IMR-90 (cell line): ENCODE data around the gene NOL12.

Experiments
- CEBPB ChIP-seq: IDR thresholded peaks from 2 replicates; pipeline ENCODE4 v1.6.1; 2012; ENCODE audit warnings: low read depth, low read length, improper control_type of control experiment
- CHD1 ChIP-seq: IDR thresholded peaks from 2 replicates; pipeline ENCODE4 v1.6.1; 2012; ENCODE audit warnings: low read depth, low read length, improper control_type of control experiment
- FOS ChIP-seq: fragments of 150-350 bp; IDR thresholded peaks from 2 replicates; pipeline ENCODE4 v1.6.1; 2016; ENCODE audit warnings: low read depth, low read length
- NFE2L2 ChIP-seq: fragments of 150-350 bp; IDR thresholded peaks from 2 replicates; pipeline ENCODE4 v1.6.1; 2016; ENCODE audit warnings: low read depth, mild to moderate bottlenecking, low read length
- POLR2A ChIP-seq: IDR thresholded peaks from 2 replicates; pipeline ENCODE4 v1.6.1; 2012; ENCODE audit warnings: mild to moderate bottlenecking, low read depth, low read length
- RCOR1 ChIP-seq: IDR thresholded peaks from 2 replicates; pipeline ENCODE4 v1.6.1; 2012; ENCODE audit warnings: mild to moderate bottlenecking, low read length, improper control_type of control experiment; ENCODE audit not compliant: insufficient replicate concordance
- SMC3 ChIP-seq: fragments of 150-350 bp; IDR thresholded peaks from 2 replicates; pipeline ENCODE4 v1.6.1; 2016; ENCODE audit warnings: low read depth, mild to moderate bottlenecking, antibody characterized with exemption, low read length, moderate library complexity
- TF ChIP-seq, protein P1 (sequence below): conservative IDR thresholded peaks from 2 replicates; pipeline ENCODE4 v1.5.1; 2012; ENCODE audit warnings: mild to moderate bottlenecking, low read depth, low read length, improper control_type of control experiment
- TF ChIP-seq, protein P2 (sequence below): fragments of 150-350 bp; IDR thresholded peaks from 2 replicates; pipeline ENCODE4 v1.6.1; 2017; ENCODE audit warnings: mild to moderate bottlenecking, antibody characterized with exemption, low read length, low read depth

- no peak for TF ChIP-seq NFE2L2
- TF ChIP-seq, protein P1, sequence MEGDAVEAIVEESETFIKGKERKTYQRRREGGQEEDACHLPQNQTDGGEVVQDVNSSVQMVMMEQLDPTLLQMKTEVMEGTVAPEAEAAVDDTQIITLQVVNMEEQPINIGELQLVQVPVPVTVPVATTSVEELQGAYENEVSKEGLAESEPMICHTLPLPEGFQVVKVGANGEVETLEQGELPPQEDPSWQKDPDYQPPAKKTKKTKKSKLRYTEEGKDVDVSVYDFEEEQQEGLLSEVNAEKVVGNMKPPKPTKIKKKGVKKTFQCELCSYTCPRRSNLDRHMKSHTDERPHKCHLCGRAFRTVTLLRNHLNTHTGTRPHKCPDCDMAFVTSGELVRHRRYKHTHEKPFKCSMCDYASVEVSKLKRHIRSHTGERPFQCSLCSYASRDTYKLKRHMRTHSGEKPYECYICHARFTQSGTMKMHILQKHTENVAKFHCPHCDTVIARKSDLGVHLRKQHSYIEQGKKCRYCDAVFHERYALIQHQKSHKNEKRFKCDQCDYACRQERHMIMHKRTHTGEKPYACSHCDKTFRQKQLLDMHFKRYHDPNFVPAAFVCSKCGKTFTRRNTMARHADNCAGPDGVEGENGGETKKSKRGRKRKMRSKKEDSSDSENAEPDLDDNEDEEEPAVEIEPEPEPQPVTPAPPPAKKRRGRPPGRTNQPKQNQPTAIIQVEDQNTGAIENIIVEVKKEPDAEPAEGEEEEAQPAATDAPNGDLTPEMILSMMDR: no peak
- no peak for TF ChIP-seq POLR2A
- no peak for TF ChIP-seq CHD1
- no peak for TF ChIP-seq CEBPB
- TF ChIP-seq, protein P2, sequence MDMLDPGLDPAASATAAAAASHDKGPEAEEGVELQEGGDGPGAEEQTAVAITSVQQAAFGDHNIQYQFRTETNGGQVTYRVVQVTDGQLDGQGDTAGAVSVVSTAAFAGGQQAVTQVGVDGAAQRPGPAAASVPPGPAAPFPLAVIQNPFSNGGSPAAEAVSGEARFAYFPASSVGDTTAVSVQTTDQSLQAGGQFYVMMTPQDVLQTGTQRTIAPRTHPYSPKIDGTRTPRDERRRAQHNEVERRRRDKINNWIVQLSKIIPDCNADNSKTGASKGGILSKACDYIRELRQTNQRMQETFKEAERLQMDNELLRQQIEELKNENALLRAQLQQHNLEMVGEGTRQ: no peak
- TF ChIP-seq SMC3: no peak
- TF ChIP-seq FOS: no peak
- no peak for TF ChIP-seq RCOR1
These were observed 31.4 kb upstream of the NOL12 start for GRCh38 chr22:37654563-37655251.
